GM21529 (cell line): Measurements from ENCODE around the gene EIF4E3.

Source experiments
- ATAC-seq: cut with Tn5 transposase; IDR thresholded peaks from one replicate; pipeline ENCODE4 v1.9.1; 2021; ENCODE audit not compliant: unreplicated experiment

Gene EIF4E3

DNA sequence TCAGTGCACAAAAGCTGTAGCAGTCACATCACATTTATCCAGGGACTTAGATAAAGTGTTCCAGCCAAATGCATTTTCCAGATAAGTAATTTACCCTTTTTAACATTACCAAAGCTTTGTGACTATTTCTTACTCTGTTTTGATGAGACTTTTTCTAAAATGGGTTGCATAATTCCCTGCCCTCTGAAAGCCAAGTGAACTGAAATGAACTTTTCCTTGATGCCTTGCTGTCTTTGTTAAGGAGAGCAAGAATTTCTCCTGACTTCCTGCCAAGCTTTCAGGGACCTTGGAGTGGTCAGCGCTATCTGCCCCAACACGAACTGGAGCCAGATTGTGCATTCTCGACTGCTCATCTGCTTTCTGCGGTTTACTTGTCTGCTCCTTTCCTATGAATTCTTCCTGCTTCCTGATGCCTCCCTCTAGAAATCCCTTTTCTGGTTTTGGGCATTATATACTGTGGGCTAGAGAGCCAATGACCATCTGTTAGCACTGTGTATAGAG lies 34.8 kb downstream of the EIF4E3 start:
- no peak for ATAC-seq

DNA sequence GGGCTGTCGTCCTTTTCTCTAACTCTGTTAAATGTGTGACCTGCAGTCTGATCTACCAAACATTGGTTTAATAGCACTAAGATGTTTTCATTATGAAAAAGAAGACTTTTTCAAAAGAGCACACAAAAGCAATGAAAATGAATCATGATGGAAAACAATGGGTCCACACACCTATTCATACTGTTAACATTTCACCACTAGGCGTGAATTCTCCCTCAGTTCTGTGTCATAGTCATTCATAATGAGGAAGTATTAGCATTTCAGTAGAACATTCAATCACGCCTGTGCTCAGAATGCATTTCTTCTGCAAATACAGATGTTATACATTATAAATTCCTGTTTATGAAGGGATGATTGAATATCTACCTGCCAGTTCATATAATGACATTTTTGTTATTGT lies 35.9 kb downstream of the EIF4E3 start:
- no peak for ATAC-seq

DNA sequence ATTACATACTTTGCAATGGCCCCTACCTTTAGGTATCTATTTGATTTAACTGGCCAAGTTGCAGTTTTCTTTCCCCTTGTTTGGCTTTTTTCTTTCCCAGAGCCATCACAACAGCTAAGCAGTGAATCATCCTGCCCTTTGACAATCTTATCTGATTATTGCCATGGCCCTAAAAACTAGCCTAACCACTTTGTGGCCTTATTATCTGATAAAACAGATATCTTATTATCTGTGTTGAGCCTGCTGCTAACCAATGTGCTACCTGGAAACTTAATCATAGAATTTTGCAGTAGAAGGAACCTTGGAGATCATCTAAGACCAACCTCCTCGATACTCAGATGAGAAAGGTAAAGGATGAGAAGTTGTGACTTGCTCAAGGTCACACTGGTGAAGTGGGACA lies 37.1 kb downstream of the EIF4E3 start:
- no peak for ATAC-seq

DNA sequence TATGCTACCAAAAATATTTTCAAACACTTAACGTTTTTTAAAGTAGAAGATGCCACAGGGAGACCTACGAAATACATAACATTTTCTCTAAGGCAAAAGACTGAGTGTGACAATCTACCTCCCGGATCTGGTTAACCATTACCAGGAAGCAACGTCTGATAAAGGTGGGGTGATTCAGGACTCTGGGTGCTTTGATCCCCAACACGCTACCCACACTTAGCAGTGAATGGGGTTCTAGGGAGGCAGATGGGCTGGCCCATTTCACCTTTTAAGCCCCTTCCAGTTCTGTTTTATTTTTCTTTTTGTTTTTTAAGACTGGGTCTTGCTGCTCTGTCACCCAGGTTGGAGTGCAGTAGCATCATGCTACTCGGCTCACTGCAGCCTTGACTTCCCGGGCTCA lies 39.5 kb downstream of the EIF4E3 start:
- ATAC-seq = no peak

DNA sequence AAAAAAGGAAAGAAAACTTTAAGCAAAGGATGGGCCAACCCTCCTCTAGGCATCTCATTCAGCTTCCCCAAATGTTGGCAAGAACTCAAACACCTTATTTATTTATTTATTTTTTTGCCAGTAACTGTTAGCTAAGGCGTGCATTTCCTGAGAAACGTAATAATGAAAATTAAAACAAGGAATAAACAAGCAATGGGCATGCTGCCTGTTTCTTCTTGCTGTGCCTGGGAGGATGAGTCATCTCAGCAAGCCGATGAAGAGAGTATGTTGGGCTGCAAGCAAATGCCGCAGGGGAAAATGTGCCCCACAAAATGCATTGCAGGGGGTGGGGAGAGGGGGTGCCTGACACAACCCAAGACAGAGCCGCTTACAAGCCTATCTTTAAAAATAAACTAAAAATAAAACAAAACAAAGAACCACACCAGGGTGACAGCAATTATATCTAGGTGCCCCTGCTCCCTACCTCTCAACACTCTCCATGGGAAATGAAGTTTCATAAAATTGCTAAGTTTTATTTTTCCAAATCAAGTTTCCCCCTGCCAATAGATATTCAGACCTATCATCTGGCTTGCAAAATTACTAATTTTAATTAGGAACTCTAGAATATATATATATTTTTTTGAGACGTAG lies 40.3 kb downstream of the EIF4E3 start:
- no peak for ATAC-seq

DNA sequence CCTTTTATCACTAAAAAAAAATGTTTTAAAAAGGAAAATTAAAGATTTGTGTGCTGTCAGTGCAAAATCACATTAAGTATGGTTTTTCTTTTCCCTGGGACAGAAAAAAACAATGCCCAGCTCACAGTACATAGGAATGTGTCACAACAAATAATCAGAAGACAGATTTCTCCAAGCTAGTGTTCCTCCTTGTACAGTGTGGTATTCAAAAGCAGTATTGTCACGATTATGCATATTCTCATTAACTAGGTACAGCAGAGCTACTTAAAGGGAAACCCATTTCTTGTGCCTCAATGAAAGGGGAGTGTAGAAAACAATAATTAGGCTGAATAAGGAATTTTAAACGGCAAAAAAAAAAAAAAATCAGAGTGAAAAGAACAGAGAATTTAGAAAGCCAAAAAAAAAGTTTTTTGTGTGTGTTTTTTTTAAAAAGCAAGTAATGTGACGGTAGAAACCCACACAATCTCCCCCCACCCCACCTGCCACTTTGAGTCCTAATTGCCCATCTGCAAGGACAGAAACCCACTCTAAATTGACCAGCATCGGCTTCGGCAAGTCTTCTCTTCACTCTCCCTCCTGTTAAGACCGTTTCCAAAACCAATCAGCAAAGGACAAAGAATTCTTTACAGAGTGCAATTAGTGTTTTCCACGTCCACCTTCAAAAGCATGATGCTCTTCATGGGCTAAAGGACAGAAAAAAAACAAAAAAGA lies 41.0 kb downstream of the EIF4E3 start:
- ATAC-seq = no peak

DNA sequence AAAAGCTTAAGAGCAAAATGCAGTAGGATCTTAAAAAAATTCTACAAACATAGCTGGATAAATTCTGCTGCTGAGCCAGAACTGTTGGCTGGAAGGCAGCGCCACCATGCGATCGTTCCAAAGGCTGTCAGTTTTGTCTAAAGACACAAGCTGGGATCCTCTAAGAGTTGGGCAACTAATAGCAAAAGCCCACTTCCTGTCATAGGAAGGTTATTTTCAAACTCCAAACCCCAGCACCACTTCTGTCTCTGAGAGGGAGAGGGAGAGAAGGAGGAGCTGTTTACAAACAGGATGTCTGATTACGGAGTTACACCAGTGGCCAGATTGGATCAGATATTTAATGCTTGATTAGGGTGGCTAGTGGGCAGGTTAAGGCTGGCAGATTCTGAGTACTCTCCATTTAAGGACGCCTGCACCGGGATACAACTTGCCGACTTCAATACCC lies 44.0 kb downstream of the EIF4E3 start:
- ATAC-seq = no peak

DNA sequence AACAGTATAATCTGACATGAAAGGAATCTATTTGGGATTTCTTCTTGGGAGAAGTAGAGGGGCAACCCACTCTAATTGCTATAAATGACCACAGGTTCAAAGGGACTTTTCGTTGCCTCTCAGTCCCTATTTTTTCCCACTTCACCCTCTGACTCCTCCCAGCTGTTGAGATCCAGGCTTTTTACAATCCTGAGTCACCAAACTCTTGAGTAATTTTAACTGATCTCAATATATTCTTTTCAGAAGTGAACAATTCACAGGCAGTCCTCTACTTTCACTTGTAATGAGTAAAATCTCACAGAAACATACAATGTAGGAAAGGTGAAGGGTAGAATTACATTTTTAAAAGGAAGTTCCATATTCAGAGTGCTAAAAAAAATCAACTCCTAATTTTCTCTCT lies 44.6 kb downstream of the EIF4E3 start:
- ATAC-seq = no peak

DNA sequence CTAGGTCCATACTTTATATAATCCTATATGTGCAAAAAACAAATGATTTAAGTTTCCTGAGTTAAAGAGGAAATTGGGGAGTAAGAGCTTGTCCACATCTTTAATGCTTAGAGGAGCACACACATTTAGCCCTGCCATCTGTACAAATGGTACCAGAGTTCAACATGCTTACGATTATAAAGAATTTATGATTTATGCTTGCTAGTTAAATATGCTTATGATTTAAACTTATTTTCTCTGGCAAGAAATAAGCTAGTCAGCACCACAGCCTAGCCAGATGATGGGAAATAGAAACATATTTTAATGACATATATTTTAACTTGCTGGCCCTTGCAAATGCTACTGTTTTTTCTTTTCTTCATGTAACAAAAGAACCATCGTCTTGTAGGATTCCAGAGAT lies 48.3 kb downstream of the EIF4E3 start:
- no peak for ATAC-seq

DNA sequence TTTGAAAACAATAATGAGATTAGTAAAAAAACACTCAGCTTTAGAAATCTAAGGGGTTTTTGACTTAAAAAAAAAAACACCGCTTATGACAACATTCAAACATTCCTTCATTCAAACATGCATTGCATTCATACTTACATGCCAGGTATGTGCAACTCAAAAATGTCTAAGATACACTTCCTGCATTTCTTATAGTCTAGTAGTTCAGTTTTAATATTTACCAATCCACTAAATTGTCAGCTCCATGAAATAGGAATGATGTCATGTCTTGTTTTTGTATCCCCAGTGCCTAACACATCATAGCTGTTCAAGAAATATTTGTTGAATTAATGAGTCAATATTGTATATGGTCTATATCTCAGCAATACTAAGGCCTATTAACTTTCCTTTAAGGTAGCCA lies 51.7 kb downstream of the EIF4E3 start:
- ATAC-seq = no peak

DNA sequence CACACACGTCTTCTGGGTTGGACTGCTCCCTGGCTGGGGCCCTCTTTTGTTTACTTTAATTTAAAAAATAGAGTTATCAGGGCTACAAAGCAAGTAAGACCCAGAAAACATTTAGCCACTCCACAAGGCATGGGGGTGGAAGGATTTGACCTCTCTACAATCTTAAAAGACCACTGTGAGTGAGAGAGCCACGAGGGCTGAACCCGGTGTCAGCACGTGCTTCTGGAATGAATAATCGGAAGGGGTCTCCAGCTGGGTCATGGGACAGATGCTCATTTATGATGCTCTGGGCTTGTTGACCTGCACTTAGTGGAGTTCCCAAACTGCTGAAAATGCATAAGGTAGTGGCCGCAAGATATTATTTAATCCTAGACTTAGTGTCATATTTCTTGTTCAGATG lies 52.4 kb downstream of the EIF4E3 start:
- no peak for ATAC-seq

DNA sequence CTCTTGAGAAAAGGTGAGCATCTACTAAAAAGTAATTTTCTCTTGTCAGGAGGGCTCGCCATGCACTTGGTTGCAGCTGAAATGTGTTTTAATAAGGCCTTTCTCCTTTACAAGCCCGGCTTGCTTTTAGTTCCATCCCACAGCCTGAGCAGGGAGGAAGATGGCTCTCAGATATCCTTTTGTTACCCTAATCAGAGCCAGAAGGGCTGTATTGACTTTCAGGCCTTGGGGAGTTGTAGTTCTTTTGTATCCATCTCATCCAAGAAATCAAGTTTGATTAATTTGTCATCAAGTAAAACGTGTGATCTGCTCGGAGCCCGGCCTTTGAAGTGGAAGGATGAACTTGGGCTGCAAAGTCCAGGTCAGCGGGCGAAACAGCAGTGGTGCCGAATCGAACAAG lies 52.9 kb downstream of the EIF4E3 start:
- ATAC-seq = no peak

DNA sequence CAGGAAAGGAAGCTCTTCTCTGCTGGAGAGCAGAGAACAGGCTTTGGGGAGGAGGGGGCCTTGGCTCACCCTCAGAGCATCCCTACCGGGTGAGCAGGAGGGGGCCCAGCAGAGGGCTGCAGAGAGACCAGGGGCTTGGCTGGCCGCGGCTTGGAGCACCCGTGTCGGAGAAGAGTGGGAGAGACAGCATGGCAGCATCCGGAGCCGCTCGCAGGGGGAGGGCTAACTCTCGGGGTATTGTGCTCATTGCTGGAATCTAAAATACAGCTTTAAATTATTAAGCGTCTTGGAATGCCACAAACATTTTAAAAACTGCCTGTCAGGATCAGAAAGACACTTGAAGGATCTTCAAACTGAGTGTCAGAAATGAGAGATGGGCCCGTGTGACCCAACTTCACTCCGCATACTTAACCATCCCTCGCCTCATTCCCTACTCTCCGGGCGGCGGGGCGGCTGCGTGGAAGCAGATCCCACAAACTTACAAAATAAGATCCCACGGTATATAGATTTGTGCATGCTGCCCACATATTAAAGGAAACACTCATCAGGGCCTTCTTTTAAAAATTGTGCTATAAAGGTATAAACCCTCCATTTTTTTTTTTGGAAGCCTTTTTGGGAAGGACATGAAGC lies 53.9 kb downstream of the EIF4E3 start:
- ATAC-seq = no peak

DNA sequence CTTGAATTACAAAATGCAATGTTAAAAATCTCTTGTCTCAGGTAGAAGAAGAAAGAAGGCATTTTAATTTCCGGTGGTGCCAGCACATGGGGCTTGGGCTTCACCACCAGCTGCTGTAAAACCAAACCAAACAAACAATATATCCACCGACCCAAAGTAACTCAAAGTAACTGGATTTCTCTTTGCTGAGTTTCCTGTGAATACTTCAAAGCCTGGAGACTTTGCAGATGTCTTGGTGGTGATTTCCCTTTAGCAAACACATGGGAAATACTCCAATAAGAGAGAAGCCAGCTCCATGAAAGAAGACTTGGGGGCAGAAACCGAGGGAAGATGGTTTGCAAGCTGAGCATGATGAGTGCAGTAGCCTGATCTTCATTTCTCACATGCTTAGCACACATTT lies 62.6 kb downstream of the EIF4E3 start:
- ATAC-seq = no peak

DNA sequence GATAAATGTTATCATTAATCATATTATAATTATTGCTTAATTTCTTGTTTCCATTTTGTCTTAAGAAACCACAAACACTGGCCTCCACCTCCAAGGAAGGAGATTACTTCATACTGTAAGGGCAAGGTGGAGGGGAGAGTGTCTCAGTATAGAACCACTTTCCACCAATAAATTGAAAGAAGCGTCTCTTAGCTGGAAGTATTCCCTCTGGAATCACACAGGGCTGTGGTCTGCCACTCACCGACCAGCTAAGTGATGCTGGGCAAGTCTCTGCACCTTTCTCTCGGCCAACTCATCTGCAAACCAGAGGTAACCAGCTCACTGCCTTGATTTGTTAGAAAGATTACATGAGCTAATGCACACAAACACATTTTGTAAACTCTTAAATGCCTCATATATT lies 63.1 kb downstream of the EIF4E3 start:
- no peak for ATAC-seq

DNA sequence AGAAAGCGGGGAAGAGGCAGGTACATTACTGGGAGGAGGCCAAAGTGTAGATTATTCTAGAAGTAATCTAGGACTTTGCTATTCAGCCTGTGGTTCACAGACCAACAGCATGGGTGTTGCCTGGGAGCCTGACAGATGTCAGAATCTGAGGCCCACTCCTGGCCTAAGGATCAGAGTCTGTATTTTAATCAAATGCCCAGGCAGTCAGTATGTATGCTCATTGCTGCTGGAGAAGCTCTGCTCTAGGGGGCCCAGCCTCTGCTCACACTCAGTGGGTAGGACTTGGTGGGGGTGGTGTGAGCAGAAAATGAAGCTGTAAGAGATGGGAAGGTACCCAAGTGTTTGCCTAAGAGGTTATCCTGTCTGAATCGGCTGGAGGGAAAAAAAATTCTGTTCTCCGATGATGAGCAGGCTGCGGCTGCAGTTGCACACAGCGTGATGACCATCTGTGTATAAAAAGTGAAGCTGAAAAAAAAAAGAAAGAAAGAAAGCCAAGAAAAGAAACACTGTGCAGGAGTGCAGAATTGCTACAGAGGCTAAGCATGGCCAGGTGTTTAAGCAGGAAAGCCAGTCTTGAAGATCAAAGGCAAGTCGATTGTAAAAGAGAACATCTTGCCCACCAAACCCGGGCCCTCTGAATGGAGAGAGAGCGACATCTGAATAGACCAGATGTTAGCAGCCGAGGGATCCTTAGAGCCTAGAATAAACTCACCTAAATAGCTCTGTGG lies 65.2 kb downstream of the EIF4E3 start:
- no peak for ATAC-seq

DNA sequence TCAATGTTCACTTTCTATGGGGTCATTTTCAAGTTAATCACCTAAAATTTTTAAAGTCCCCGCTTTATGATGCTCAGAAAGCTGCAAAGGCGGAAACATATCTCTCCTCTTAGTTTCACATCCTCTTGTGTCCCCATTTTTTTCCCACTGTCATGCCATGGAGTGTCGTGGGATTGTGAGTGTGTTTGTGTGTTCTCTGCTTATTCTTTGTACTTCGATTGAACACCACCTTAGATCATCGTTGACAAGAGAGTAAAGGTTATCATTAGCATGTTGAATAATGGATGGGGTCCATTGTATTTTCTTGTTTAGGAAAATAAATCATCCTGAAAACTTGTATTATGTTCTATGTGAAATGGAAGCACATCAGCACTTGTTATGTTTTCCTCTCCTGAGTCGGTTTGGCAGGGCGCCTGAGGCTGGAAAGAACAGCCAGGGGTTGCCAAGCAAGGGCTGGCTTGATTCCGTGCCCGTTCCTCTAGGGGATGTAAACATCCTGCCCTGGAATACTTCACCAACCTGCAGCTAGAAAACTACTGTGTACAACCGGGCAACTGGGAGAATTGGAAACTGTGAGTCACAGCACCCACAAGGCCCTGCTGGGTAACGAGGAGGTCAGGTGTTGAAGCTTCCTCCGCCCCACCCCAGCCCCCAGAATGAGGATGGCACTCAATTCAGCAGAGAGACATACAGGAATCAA lies 67.2 kb downstream of the EIF4E3 start:
- ATAC-seq = no peak

DNA sequence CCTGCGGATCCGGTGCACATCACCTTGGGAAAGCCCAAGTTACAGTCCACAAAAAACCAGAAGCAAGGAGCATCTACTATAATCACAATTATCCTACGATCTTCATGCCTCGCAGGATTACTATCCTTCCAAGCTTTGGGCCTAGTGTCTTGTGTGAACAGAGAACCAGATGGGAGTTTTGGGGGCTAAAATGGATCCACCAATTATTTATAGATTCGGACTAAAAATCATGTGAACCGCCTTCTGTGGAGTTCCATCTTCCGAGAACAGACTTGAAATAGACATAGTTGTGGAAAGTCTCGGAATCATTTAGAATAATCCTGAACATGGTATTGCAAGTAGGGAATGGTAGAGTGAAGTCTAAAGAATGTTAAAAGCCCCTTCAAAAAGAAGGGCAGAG lies 70.1 kb downstream of the EIF4E3 start:
- no peak for ATAC-seq

DNA sequence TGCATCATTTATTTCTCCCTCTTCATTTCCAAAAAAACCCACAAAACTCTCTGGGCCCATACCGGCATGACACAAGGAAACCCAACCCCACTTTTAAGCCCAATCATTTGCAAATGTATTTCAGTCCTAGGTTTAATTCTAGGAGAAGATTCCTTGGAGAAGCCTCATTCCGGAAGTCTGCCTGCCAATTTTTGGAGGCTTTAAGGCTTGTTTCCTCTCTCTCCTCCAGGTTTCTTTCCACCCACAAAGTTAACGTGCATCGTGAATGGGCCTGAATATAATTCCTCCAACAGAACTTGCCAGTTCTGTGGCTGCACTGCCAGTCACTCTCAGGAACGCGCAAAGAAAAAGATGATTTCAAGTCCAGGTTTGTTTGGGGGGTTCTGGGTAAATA lies 71.8 kb downstream of the EIF4E3 start:
- no peak for ATAC-seq

DNA sequence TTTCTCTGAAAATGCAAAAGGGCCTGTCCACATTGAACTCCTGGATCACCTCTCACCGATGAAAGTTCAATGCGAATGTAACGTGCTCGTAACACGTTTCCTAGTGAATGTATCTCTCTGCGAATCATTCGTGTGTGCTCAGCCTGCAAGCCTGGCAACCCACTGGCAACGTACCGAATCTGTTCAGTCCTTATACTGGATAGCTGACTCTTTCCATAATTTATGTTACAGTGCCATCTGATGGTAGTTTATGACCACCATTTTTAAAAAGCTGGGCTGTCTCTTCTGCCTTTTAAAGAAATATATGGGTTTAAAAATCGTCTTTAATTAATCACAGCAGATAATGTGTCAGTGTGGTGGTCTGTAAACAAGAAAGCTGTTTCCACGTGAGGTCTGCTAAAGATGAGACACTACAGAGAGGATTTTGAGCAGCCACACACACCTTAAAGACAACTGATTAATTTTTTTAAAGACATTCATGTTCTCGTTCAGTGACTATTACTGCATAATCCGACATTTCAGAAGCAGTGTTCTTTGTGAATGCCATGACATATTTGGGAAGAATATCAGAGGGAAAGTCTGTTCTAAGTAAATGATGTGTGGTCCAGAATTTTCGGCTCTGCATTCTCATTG lies 72.3 kb downstream of the EIF4E3 start:
- peak; percentile 45 for ATAC-seq

DNA sequence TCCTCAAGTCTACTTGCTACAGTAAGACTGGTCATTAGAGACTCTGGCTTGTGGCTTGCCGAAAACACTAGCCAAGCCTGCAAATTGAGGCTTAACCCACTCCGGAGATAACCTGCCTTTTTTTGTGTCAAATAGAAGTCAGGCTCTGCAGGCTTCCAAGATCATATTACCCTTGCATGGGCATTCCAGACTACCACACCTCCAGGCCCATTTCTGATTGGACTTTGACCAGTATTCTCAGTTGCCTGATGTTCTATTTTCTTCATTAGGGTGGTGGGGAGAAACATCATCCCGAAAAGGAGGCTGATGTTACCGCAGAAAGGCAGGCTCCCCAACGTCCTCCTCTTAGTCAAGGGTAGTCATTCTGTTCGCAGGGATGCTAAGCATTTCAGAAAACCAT lies 73.6 kb downstream of the EIF4E3 start:
- ATAC-seq = no peak
